Glutamatergic neuron (in vitro differentiated cells): Measurements from ENCODE around the gene C16orf82. TPM values are rescaled to one million over a fixed set of nuclear protein-coding genes. Genes with fewer than 3 reads are reported as not detected.

Experiments
- DNase-seq: peaks from one replicate; pipeline ENCODE4 v3.0.0; 2022
- H3K27ac Mint-ChIP-seq: one replicate; pipeline ENCODE4 v1.8.0; 2020; ENCODE audit warnings: mild to moderate bottlenecking, mixed read lengths, inconsistent platforms; ENCODE audit not compliant: unreplicated experiment
- H3K27me3 Mint-ChIP-seq: one replicate; pipeline ENCODE4 v1.8.0; 2020; ENCODE audit warnings: mild to moderate bottlenecking, moderate library complexity, mixed read lengths, inconsistent platforms; ENCODE audit not compliant: unreplicated experiment
- H3K36me3 Mint-ChIP-seq: one replicate; pipeline ENCODE4 v1.8.0; 2020; ENCODE audit warnings: mild to moderate bottlenecking, mixed read lengths, inconsistent platforms; ENCODE audit not compliant: unreplicated experiment
- H3K4me1 Mint-ChIP-seq: one replicate; pipeline ENCODE4 v1.8.0; 2020; ENCODE audit warnings: mild to moderate bottlenecking, low read depth, mixed read lengths, inconsistent platforms; ENCODE audit not compliant: unreplicated experiment
- H3K4me3 Mint-ChIP-seq: one replicate; pipeline ENCODE4 v1.8.0; 2020; ENCODE audit warnings: mild to moderate bottlenecking, mixed read lengths, inconsistent platforms; ENCODE audit not compliant: unreplicated experiment
- H3K9me3 Mint-ChIP-seq: one replicate; pipeline ENCODE4 v1.8.0; 2020; ENCODE audit warnings: mild to moderate bottlenecking, moderate library complexity, mixed read lengths, inconsistent platforms; ENCODE audit not compliant: unreplicated experiment
- CTCF ChIP-seq: fragments of 200-600 bp; sonication (generic); IDR thresholded peaks from one replicate; pipeline ENCODE4 v1.5.0; 2021; ENCODE audit not compliant: partially characterized antibody, unreplicated experiment
- total RNA-seq: library from RNA; stranded (reverse); fragmentation: NEBNext Ultra II Directional; extraction: Animal tissue kit (Norgen Biotek cat#: 25700); gene quantifications from one replicate; pipeline ENCODE4 v1.2.1, GENCODE V29; 2021; ENCODE audit not compliant: unreplicated experiment

The C16orf82 gene
- total RNA-seq, 1 donor from 2014 or later, result not detected

DNA sequence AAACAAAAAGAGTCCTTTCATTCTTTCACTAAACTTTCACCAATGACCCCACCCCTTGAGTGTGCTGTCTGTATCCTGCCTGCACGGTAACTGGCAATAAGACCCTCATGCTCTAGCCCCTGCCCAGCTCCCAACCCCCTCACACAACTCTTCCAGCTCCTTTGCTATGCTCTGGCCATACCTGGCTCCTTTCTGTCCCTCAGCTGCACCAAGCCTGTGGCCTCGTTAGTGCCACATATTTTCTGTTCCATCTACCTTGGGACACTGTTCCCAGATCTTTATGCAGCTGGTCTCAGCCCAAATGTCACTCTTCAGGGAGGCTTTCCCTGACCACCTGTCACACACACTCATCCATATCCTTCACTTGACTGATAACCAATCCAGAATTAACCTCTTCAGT lies 47.3 kb downstream of the C16orf82 start:
- H3K27me3 Mint-ChIP-seq, result peaks cover 7% of the 10 kb centered on the region
- H3K27ac Mint-ChIP-seq, result peak overlapping the region; percentile 1
- TF ChIP-seq CTCF, result no peak
- peaks cover 9% of the 10 kb centered on the region for H3K4me1 Mint-ChIP-seq
- H3K36me3 Mint-ChIP-seq, result peaks cover 10% of the 10 kb centered on the region
- peaks cover 6% of the 10 kb centered on the region for H3K9me3 Mint-ChIP-seq
- no peak for DNase-seq
- peak overlapping the region; percentile 15 for H3K4me3 Mint-ChIP-seq

- H3K27me3 Mint-ChIP-seq, result peaks cover 6% of the 10 kb centered on the region
- DNase-seq, result no peak
- no peak overlapping the region for H3K4me3 Mint-ChIP-seq
- H3K27ac Mint-ChIP-seq, result no peak overlapping the region
- H3K4me1 Mint-ChIP-seq, result peaks cover 4% of the 10 kb centered on the region
- TF ChIP-seq CTCF, result no peak
- peaks cover 4% of the 10 kb centered on the region for H3K9me3 Mint-ChIP-seq
- peaks cover 10% of the 10 kb centered on the region for H3K36me3 Mint-ChIP-seq
Observed at GRCh38 chr16:27118526-27118925, 51.8 kb downstream of the C16orf82 start.

Other genes with a start within 250 kb of the C16orf82 start
- gene KDM8, start 136.6 kb downstream of the C16orf82 start, total RNA-seq, result 9.6 TPM
- 32.7 TPM for gene NSMCE1, start 201.8 kb downstream of the C16orf82 start, total RNA-seq
- 10.8 TPM for gene IL4R, start 247.0 kb downstream of the C16orf82 start, total RNA-seq